Fibroblast of mammary gland (primary cell): ENCODE data around the gene DOK1.
A peak's percentile ranks its signal among the peaks of the same experiment; 100 is the strongest.

ENCODE experiments used
- DNase-seq: peaks from one replicate; pipeline ENCODE4 v3.0.0-alpha.2; 2010; ENCODE audit warnings: low read depth
- H3K4me3 ChIP-seq: 2 replicates; pipeline ENCODE4 v1.5.1; 2011; ENCODE audit warnings: low read depth, mild to moderate bottlenecking, low read length, moderate library complexity; ENCODE audit not compliant: control insufficient read depth
- CTCF ChIP-seq: conservative IDR thresholded peaks from 2 replicates; pipeline ENCODE4 v1.5.1; 2011; ENCODE audit warnings: low read depth, low read length, inconsistent platforms; ENCODE audit not compliant: control insufficient read depth, insufficient read depth

DOK1 gene

GRCh38 chr2:74526649-74527230, 27.8 kb upstream of the DOK1 start:
- TF ChIP-seq CTCF, result no peak
- DNase-seq, result no peak
- no peak overlapping the region for H3K4me3 ChIP-seq

- no peak for TF ChIP-seq CTCF
- no peak overlapping the region for H3K4me3 ChIP-seq
- no peak for DNase-seq
Measured at GRCh38 chr2:74527741-74528140, 26.8 kb upstream of the DOK1 start.

- peak overlapping the region; percentile 98 for H3K4me3 ChIP-seq
- TF ChIP-seq CTCF, result no peak
- DNase-seq, result no peak
Measured at GRCh38 chr2:74528600-74529356, 25.7 kb upstream of the DOK1 start.

- DNase-seq, result peak; percentile 99
- peak within 1 kb of the TSS; percentile 98 for H3K4me3 ChIP-seq
- TF ChIP-seq CTCF, result no peak
Measured at GRCh38 chr2:74529357-74530238, 24.9 kb upstream of the DOK1 start, which contains the start of the genes AUP1 and HTRA2. Gene AUP1, minus strand, starts transcription at chr2:74529706. Its CDS starts 77 bp downstream, at chr2:74529629. Gene HTRA2, plus strand, starts transcription at chr2:74529933. Its CDS starts 74 bp downstream, at chr2:74530007.

- DNase-seq, result peak; percentile 47
- TF ChIP-seq CTCF, result no peak
- peak overlapping the region; percentile 98 for H3K4me3 ChIP-seq
Measured at GRCh38 chr2:74530239-74531187, 24.0 kb upstream of the DOK1 start.
